Liver (tissue), 9 donors: ENCODE data around the gene TSPEAR. TPM values are rescaled to one million over a fixed set of nuclear protein-coding genes. Genes with fewer than 3 reads are reported as not detected.

Experiments used
- DNase-seq: peaks from one replicate; pipeline ENCODE4 v3.0.0-alpha.2; 2017; ENCODE audit warnings: low spot score
- H3K27ac ChIP-seq, 2 donors: one replicate each; pipeline ENCODE4 v1.7.0; 2013; ENCODE audit warnings: inconsistent platforms in 2 of 2, low read length in 2 of 2, control low read depth in 1 of 2, low read depth in 1 of 2, mild to moderate bottlenecking in 1 of 2
- H3K27me3 ChIP-seq, 4 donors: one replicate each; pipeline versions ENCODE4 v1.6.1 to v1.7.0; 2013; ENCODE audit warnings: low read length in 3 of 4, inconsistent platforms in 1 of 4, mild to moderate bottlenecking in 1 of 4, moderate library complexity in 1 of 4; ENCODE audit not compliant: control insufficient read depth in 4 of 4, insufficient read depth in 4 of 4
- H3K36me3 ChIP-seq, 4 donors: one replicate each; pipeline versions ENCODE4 v1.6.1 to v1.7.0; 2013; ENCODE audit warnings: low read length in 3 of 4, mild to moderate bottlenecking in 3 of 4, low read depth in 1 of 4, moderate library complexity in 1 of 4; ENCODE audit not compliant: control insufficient read depth in 4 of 4, insufficient read depth in 3 of 4
- H3K4me1 ChIP-seq, 4 donors: one replicate each; pipeline versions ENCODE4 v1.6.1 to v1.7.0; 2013; ENCODE audit warnings: low read length in 3 of 4, mild to moderate bottlenecking in 3 of 4, moderate library complexity in 1 of 4; ENCODE audit not compliant: control insufficient read depth in 4 of 4, insufficient read depth in 4 of 4
- H3K4me3 ChIP-seq, 3 donors: one replicate each; pipeline versions ENCODE4 v1.6.1 to v1.7.0; 2013; ENCODE audit warnings: low read length in 3 of 3, control low read depth in 1 of 3, low read depth in 1 of 3, mild to moderate bottlenecking in 1 of 3
- H3K9ac ChIP-seq, 2 donors: one replicate each; pipeline ENCODE4 v1.7.0; 2013; ENCODE audit warnings: low read length in 2 of 2, mild to moderate bottlenecking in 2 of 2, moderate library complexity in 2 of 2, control low read depth in 1 of 2, low read depth in 1 of 2
- H3K9me3 ChIP-seq, 4 donors: one replicate each; pipeline versions ENCODE4 v1.6.1 to v1.7.0; 2013; ENCODE audit warnings: low read length in 3 of 4; ENCODE audit not compliant: control insufficient read depth in 4 of 4
- FOXA1 ChIP-seq: IDR thresholded peaks from 2 replicates; pipeline ENCODE4 v1.6.1; 2016; ENCODE audit warnings: antibody characterized with exemption
- FOXA2 ChIP-seq: IDR thresholded peaks from 2 replicates; pipeline ENCODE4 v1.6.1; 2016; ENCODE audit warnings: antibody characterized with exemption
- HNF4G ChIP-seq: IDR thresholded peaks from 2 replicates; pipeline ENCODE4 v1.6.1; 2016; ENCODE audit warnings: antibody characterized with exemption
- JUND ChIP-seq, 2 donors: IDR thresholded peaks; 2 replicates each; pipeline ENCODE4 v1.6.1; 2016; ENCODE audit warnings: antibody characterized with exemption in 2 of 2
- MAX ChIP-seq: IDR thresholded peaks from 2 replicates; pipeline ENCODE4 v1.6.1; 2016; ENCODE audit warnings: antibody characterized with exemption
- NR2F2 ChIP-seq: IDR thresholded peaks from 2 replicates; pipeline ENCODE4 v1.6.1; 2016; ENCODE audit warnings: antibody characterized with exemption
- RAD21 ChIP-seq, 2 donors: IDR thresholded peaks; 2 replicates each; pipeline ENCODE4 v1.6.1; 2016; ENCODE audit warnings: antibody characterized with exemption in 2 of 2, mild to moderate bottlenecking in 2 of 2
- SP1 ChIP-seq: IDR thresholded peaks from 2 replicates; pipeline ENCODE4 v1.6.1; 2018; ENCODE audit warnings: antibody characterized with exemption, mild to moderate bottlenecking
- YY1 ChIP-seq: IDR thresholded peaks from 2 replicates; pipeline ENCODE4 v1.6.1; 2016; ENCODE audit warnings: antibody characterized with exemption, mild to moderate bottlenecking
- WGBS: extraction: QIAGEN DNeasy Blood & Tissue Kit; methylation state at CpG from one replicate; pipeline ENCODE4 v1.1.7; 2013; 5-methylcytosine and 5-hydroxymethylcytosine counted together
- polyA plus RNA-seq, 2 donors: library from polyadenylated mRNA; stranded (reverse) in 1 of 2; unstranded in 1 of 2; fragments of 200-250 nt in 1 of 2; fragments of >200 nt in 1 of 2; fragmentation: Nextera tagmentation in 1 of 2; extraction: Ambion mirVana in 1 of 2; gene quantifications; one replicate each; pipeline versions ENCODE4 v1.2.1 to v1.2.3, GENCODE V29; 2013 to 2015
- total RNA-seq, 2 donors: library from RNA; depleted of rRNA; stranded (reverse); fragments of >200 nt; gene quantifications; one replicate each; pipeline ENCODE4 v1.2.3, GENCODE V29; 2014
- TF ChIP-seq, protein P1 (sequence below): IDR thresholded peaks from 2 replicates; pipeline ENCODE4 v1.6.1; 2016; ENCODE audit warnings: antibody characterized with exemption, mild to moderate bottlenecking
- TF ChIP-seq, protein P2 (sequence below): IDR thresholded peaks from 2 replicates; pipeline ENCODE4 v1.6.1; 2016; ENCODE audit warnings: antibody characterized with exemption
- TF ChIP-seq, protein P3 (sequence below): IDR thresholded peaks from 2 replicates; pipeline ENCODE4 v1.6.1; 2016; ENCODE audit warnings: antibody characterized with exemption
- TF ChIP-seq, protein P4 (sequence below): fragments of 150-350 bp; IDR thresholded peaks from 2 replicates; pipeline ENCODE4 v1.5.1; 2017; ENCODE audit warnings: improper control_type of control experiment, low read depth, low read length; ENCODE audit not compliant: missing input control
- donor health status: healthy.
- donor health status: healthy.
- donor health status: healthy.
- donor health status: healthy.
- donor health status: healthy.

The TSPEAR gene
- total and polyA plus RNA-seq, 4 donors = under 0.01 to 0.14 (median 0.01) TPM; not detected in 1

DNA sequence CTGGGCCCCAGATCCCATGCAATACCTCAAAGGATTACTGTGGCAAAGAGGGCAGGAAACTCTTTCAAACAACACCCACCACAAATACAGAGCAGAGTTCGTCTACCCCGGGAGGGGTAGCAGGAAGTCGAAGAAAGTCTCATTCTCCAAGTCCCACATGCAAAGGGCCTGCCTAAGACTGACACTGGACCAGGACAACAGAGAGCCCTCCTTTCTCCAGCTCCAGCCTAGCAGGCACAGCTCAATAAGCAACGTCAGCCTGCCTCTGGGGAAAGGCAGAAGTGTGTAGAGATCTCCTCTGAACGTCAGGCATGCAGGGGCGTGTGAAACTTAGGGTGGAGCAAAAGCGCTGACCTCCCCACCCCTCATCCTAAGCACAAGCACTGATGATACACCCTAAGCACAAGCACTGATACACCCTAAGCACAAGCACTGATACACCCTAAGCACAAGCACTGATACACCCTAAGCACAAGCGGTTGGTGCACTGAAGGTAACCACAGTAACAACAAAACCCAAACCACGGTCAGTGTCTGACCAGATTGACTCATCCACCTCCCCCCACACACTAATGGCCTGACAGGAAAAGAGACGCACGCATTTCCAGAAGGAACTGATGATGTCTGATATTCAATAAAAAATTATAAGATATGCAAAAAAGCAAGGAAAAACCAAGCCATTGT is 52.3 kb downstream of the TSPEAR start:
- Histone ChIP-seq H3K36me3 (no peaks in the 10 kb centered on the region), H3K27me3 (no peaks in the 10 kb centered on the region), H3K9ac (no peak overlapping the region), H3K4me1 (no peaks in the 10 kb centered on the region), H3K9me3 (peaks cover 0 to 5% (median 0%) of the 10 kb centered on the region in 4 donors), H3K4me3 (no peak overlapping the region), H3K27ac (no peak overlapping the region)
- no peak for TF ChIP-seq MAX
- no peak for TF ChIP-seq RAD21 (IDR thresholded peaks at IDR 0.05)
- no peak for TF ChIP-seq NR2F2
- no peak for TF ChIP-seq HNF4G
- TF ChIP-seq, protein P1, sequence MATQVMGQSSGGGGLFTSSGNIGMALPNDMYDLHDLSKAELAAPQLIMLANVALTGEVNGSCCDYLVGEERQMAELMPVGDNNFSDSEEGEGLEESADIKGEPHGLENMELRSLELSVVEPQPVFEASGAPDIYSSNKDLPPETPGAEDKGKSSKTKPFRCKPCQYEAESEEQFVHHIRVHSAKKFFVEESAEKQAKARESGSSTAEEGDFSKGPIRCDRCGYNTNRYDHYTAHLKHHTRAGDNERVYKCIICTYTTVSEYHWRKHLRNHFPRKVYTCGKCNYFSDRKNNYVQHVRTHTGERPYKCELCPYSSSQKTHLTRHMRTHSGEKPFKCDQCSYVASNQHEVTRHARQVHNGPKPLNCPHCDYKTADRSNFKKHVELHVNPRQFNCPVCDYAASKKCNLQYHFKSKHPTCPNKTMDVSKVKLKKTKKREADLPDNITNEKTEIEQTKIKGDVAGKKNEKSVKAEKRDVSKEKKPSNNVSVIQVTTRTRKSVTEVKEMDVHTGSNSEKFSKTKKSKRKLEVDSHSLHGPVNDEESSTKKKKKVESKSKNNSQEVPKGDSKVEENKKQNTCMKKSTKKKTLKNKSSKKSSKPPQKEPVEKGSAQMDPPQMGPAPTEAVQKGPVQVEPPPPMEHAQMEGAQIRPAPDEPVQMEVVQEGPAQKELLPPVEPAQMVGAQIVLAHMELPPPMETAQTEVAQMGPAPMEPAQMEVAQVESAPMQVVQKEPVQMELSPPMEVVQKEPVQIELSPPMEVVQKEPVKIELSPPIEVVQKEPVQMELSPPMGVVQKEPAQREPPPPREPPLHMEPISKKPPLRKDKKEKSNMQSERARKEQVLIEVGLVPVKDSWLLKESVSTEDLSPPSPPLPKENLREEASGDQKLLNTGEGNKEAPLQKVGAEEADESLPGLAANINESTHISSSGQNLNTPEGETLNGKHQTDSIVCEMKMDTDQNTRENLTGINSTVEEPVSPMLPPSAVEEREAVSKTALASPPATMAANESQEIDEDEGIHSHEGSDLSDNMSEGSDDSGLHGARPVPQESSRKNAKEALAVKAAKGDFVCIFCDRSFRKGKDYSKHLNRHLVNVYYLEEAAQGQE = no peak
- TF ChIP-seq, protein P2, sequence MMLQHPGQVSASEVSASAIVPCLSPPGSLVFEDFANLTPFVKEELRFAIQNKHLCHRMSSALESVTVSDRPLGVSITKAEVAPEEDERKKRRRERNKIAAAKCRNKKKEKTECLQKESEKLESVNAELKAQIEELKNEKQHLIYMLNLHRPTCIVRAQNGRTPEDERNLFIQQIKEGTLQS = no peak
- TF ChIP-seq FOXA2 = no peak
- no peak for TF ChIP-seq FOXA1
- TF ChIP-seq YY1 = no peak
- DNase-seq = no peak
- 51% methylated on average over 11 of the region's 11 CpGs for WGBS

DNA sequence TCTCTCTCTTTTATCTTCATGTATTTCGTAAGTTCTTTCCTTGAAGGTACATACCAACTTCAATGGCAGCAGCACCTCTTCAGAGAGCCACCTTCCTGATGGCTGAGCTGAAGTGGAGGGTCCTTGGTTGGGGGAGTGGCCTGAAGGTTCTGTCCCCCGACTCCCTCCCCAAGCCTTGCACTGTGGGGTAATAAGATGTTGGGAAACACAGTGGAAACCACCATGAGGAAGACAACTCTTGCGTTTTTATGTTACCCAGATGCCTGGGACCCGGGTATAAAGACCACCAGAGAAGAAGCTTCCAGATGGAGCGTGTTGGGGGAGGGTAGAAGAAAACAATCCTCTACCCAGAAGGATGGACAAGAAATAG is 52.8 kb downstream of the TSPEAR start:
- Histone ChIP-seq H3K27me3 (no peaks in the 10 kb centered on the region), H3K9ac (no peak overlapping the region), H3K4me3 (no peak overlapping the region), H3K4me1 (no peaks in the 10 kb centered on the region), H3K36me3 (no peaks in the 10 kb centered on the region), H3K9me3 (peaks cover 0 to 5% (median 0%) of the 10 kb centered on the region in 4 donors), H3K27ac (no peak overlapping the region)
- 79% methylated on average over 5 of the region's 5 CpGs for WGBS
- TF ChIP-seq JUND (IDR thresholded peaks at IDR 0.05) (no peak), NR2F2 (no peak), SP1 (no peak), HNF4G (no peak)
- TF ChIP-seq, protein P3, sequence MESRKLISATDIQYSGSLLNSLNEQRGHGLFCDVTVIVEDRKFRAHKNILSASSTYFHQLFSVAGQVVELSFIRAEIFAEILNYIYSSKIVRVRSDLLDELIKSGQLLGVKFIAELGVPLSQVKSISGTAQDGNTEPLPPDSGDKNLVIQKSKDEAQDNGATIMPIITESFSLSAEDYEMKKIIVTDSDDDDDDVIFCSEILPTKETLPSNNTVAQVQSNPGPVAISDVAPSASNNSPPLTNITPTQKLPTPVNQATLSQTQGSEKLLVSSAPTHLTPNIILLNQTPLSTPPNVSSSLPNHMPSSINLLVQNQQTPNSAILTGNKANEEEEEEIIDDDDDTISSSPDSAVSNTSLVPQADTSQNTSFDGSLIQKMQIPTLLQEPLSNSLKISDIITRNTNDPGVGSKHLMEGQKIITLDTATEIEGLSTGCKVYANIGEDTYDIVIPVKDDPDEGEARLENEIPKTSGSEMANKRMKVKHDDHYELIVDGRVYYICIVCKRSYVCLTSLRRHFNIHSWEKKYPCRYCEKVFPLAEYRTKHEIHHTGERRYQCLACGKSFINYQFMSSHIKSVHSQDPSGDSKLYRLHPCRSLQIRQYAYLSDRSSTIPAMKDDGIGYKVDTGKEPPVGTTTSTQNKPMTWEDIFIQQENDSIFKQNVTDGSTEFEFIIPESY = no peak
- TF ChIP-seq, protein P4, sequence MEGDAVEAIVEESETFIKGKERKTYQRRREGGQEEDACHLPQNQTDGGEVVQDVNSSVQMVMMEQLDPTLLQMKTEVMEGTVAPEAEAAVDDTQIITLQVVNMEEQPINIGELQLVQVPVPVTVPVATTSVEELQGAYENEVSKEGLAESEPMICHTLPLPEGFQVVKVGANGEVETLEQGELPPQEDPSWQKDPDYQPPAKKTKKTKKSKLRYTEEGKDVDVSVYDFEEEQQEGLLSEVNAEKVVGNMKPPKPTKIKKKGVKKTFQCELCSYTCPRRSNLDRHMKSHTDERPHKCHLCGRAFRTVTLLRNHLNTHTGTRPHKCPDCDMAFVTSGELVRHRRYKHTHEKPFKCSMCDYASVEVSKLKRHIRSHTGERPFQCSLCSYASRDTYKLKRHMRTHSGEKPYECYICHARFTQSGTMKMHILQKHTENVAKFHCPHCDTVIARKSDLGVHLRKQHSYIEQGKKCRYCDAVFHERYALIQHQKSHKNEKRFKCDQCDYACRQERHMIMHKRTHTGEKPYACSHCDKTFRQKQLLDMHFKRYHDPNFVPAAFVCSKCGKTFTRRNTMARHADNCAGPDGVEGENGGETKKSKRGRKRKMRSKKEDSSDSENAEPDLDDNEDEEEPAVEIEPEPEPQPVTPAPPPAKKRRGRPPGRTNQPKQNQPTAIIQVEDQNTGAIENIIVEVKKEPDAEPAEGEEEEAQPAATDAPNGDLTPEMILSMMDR = no peak
- DNase-seq = no peak
